ENCODE results near the gene TST.

TST gene

DNA sequence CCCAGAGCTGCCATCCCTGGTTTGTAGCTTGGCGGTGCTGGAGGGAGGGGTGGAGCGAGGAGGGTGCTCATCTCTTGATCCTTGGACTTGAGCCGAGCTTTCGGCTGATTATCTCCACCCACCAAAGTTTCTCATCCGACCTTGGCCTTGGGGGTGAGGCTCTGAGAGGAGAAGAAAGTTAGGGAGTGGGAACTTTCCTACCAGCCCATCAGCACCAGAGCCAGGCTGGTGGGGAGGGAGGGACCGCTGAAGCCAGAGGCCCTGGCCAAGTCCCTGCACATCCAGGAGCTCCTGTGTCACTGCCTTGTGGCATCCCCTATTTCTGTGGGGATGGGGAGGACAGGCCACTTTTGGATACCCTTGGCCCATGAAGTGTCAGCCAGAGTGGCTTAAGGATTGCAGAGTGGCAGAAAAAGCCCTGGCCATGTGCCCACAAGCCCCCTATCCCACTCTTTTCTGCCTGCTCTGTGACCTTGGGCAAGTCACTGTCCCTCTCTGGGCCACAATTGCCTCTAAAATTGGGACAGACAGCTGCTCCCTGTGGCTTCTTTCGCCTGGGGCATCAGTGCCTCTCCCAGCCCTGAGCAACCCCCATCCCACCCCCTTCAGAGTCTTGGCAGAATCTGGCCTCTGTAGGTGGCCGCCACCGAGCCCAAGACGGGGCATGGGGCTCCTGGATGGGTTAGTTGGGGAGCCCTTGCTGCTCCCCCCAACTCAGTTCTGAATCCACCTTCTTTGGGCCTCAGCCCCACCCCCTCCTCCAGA lies 42.5 kb upstream of the TST start:
- Histone ChIP-seq H3F3A (ENCODE audit: insufficient read depth, low read length) (no peaks in the 10 kb centered on the region), H3K9me2 (replicated peaks; ENCODE audit: insufficient read depth, low read length) (no peaks in the 10 kb centered on the region), H3K36me3 (replicated peaks; ENCODE audit: insufficient read depth, low read length) (no peaks in the 10 kb centered on the region), H4K20me1 (ENCODE audit: insufficient read depth, low read length) (no peaks in the 10 kb centered on the region), H2AFZ (ENCODE audit: low read length) (no peak overlapping the region), H3K9me3 (replicated peaks; ENCODE audit: insufficient read depth, low read length) (no peaks in the 10 kb centered on the region), H3K79me2 (ENCODE audit: low read length) (no peaks in the 10 kb centered on the region), H3K27ac (ENCODE audit: low read length) (no peak overlapping the region), H3K4me3 (ENCODE audit: low read length) (no peak overlapping the region), H3K9ac (ENCODE audit: low read length) (no peak overlapping the region), H3K4me2 (ENCODE audit: low read depth, low read length) (no peak overlapping the region), H3K27me3 (replicated peaks; ENCODE audit: insufficient read depth, low read length) (peaks cover 37% of the 10 kb centered on the region), H3K4me1 (ENCODE audit: low read length) (no peaks in the 10 kb centered on the region)
- TF ChIP-seq EZH2phosphoT487 (IDR thresholded peaks at IDR 0.05; ENCODE audit: low read length) (no peak), EZH2 (optimal IDR thresholded peaks at IDR 0.05; ENCODE audit: low read depth, low read length) (no peak)
- TF ChIP-seq, protein P1, sequence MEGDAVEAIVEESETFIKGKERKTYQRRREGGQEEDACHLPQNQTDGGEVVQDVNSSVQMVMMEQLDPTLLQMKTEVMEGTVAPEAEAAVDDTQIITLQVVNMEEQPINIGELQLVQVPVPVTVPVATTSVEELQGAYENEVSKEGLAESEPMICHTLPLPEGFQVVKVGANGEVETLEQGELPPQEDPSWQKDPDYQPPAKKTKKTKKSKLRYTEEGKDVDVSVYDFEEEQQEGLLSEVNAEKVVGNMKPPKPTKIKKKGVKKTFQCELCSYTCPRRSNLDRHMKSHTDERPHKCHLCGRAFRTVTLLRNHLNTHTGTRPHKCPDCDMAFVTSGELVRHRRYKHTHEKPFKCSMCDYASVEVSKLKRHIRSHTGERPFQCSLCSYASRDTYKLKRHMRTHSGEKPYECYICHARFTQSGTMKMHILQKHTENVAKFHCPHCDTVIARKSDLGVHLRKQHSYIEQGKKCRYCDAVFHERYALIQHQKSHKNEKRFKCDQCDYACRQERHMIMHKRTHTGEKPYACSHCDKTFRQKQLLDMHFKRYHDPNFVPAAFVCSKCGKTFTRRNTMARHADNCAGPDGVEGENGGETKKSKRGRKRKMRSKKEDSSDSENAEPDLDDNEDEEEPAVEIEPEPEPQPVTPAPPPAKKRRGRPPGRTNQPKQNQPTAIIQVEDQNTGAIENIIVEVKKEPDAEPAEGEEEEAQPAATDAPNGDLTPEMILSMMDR (IDR thresholded peaks at IDR 0.05; ENCODE audit: low read length) = no peak
- no peak for DNase-seq

DNA sequence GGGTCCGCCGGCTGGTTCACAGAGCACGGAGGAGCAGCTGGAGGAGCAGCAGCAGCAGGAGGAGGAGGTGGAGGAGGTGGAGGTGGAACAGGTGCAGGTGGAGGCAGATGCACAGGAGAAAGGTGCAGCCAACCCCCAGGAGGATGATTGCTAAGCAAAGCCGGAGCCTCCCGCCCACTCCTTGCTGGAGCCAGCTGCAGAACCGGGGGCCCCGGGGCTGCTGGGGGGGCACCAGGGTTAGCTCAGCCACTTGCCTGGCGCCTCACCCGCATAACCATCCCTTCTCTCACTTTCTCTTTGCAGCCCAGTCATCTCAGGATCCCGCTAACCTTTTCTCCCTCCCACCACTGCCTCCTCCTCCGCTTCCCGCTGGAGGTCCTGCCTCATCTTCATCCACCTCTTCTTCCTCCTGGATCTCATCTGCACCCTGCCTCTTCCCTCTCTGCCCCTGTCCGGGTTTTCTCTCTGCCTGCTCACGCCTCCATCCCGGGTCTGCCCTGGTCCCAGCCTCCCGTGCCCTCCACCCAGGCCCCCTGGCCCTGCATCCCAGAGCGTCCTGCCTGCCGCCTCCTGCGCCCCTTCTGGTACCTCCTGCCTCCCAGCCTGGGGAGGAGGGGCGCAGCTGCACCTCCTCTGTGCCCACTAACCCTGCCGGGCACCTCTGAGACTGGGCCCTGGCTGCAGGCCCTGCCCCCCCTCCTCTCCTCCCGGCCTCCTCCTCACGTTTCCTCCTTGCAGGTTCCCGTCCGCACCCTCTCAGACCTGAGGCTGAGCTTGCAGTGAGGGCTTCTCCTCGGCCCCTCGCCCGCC lies 41.8 kb upstream of the TST start:
- H3K4me2 ChIP-seq (ENCODE audit: low read depth, low read length) = no peak overlapping the region

DNA sequence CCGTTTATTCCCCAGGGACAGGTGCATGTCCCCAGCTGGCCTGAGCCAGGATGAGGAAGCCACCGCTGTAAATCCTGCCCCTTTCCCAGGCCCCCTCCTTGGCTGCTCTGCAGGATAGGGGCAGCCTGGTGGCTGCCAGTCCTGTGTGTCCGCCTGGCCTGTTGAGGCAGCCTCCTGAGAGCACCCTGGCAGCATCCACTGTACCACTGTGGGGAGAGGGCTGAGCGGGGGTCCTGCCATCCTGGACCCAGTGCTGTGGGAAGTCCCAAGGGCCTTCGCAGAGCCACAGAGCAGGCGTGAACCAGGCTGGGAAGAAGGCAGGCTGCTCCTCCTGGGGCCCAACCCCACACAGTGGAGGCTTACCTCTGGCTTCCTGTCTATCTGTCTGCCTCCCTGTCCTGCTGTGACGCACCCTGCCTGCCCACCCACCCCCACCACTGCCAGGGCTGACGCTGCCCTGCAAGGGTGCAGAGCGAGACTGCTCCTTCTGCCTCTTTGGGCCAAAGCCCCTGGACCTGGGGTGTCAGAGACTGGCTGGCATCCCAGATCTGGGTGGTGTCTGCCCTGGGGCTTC lies 40.7 kb upstream of the TST start:
- Histone ChIP-seq H3K27ac (ENCODE audit: low read length) (no peak overlapping the region), H3K4me3 (ENCODE audit: low read length) (no peak overlapping the region), H3K79me2 (ENCODE audit: low read length) (no peaks in the 10 kb centered on the region), H3K9ac (ENCODE audit: low read length) (no peak overlapping the region), H4K20me1 (ENCODE audit: insufficient read depth, low read length) (no peaks in the 10 kb centered on the region), H3K4me2 (ENCODE audit: low read depth, low read length) (no peak overlapping the region), H3F3A (ENCODE audit: insufficient read depth, low read length) (no peaks in the 10 kb centered on the region), H3K27me3 (replicated peaks; ENCODE audit: insufficient read depth, low read length) (peaks cover 18% of the 10 kb centered on the region), H3K4me1 (ENCODE audit: low read length) (no peaks in the 10 kb centered on the region), H3K9me2 (replicated peaks; ENCODE audit: insufficient read depth, low read length) (no peaks in the 10 kb centered on the region), H3K36me3 (replicated peaks; ENCODE audit: insufficient read depth, low read length) (no peaks in the 10 kb centered on the region), H2AFZ (ENCODE audit: low read length) (no peak overlapping the region), H3K9me3 (replicated peaks; ENCODE audit: insufficient read depth, low read length) (no peaks in the 10 kb centered on the region)
- TF ChIP-seq EZH2 (optimal IDR thresholded peaks at IDR 0.05; ENCODE audit: low read depth, low read length) = no peak
- TF ChIP-seq EZH2phosphoT487 (IDR thresholded peaks at IDR 0.05; ENCODE audit: low read length) = no peak
- TF ChIP-seq, protein P1 (IDR thresholded peaks at IDR 0.05; ENCODE audit: low read length) = no peak
- no peak for DNase-seq

More for the DNA sequence above, 41.8 kb upstream of the TST start:
- no peaks in the 10 kb centered on the region for H4K20me1 ChIP-seq (ENCODE audit: insufficient read depth, low read length)
- H3K36me3 ChIP-seq (replicated peaks; ENCODE audit: insufficient read depth, low read length) = no peaks in the 10 kb centered on the region
- no peak for TF ChIP-seq EZH2phosphoT487 (IDR thresholded peaks at IDR 0.05; ENCODE audit: low read length)
- no peak for TF ChIP-seq EZH2 (optimal IDR thresholded peaks at IDR 0.05; ENCODE audit: low read depth, low read length)
- TF ChIP-seq, protein P1 (IDR thresholded peaks at IDR 0.05; ENCODE audit: low read length) = no peak
- peaks cover 29% of the 10 kb centered on the region for H3K27me3 ChIP-seq (replicated peaks; ENCODE audit: insufficient read depth, low read length)
- no peaks in the 10 kb centered on the region for H3K9me3 ChIP-seq (replicated peaks; ENCODE audit: insufficient read depth, low read length)
- H3K4me1 ChIP-seq (ENCODE audit: low read length) = no peaks in the 10 kb centered on the region
- H3K27ac ChIP-seq (ENCODE audit: low read length) = no peak overlapping the region
- H3K4me3 ChIP-seq (ENCODE audit: low read length) = no peak overlapping the region
- H2AFZ ChIP-seq (ENCODE audit: low read length) = no peak overlapping the region
- H3K79me2 ChIP-seq (ENCODE audit: low read length) = no peaks in the 10 kb centered on the region
- no peaks in the 10 kb centered on the region for H3F3A ChIP-seq (ENCODE audit: insufficient read depth, low read length)
- no peak for DNase-seq
- no peaks in the 10 kb centered on the region for H3K9me2 ChIP-seq (replicated peaks; ENCODE audit: insufficient read depth, low read length)
- no peak overlapping the region for H3K9ac ChIP-seq (ENCODE audit: low read length)
